Measurements from ENCODE around the gene FBXO10. TPM values are rescaled to one million over a fixed set of nuclear protein-coding genes. Genes with fewer than 3 reads are reported as not detected.

Gene FBXO10
- total and polyA plus RNA-seq, 10 of the 15 experiments (the other 5 are each of a cell fraction or from before 2014, with no cell fraction given), result 1.6 to 17.2 (median 9.6) TPM

GRCh38 chr9:37501957-37502596, 74.1 kb downstream of the FBXO10 start (continued):
- TF ChIP-seq PRDM15 (CRISPR knock-in tag; IDR thresholded peaks at IDR 0.05), result no peak
- TF ChIP-seq TCF7 (IDR thresholded peaks at IDR 0.05; ENCODE audit: borderline replicate concordance), result no peak
- no peak for TF ChIP-seq FOS (IDR thresholded peaks at IDR 0.05; ENCODE audit: borderline replicate concordance, extremely low read depth, insufficient read length)
- TF ChIP-seq IKZF1 (conservative IDR thresholded peaks at IDR 0.05), result no peak
- no peak for TF ChIP-seq YY1 (IDR thresholded peaks at IDR 0.05; ENCODE audit: low read depth, low read length)
- no peak for TF ChIP-seq NR2C2 (IDR thresholded peaks at IDR 0.05; ENCODE audit: borderline replicate concordance, control insufficient read depth, insufficient read length, low read depth)
- no peak for TF ChIP-seq GATAD2B (conservative IDR thresholded peaks at IDR 0.05; ENCODE audit: low read depth)
- TF ChIP-seq RELA (IDR thresholded peaks at IDR 0.05; ENCODE audit: borderline replicate concordance, partially characterized antibody), result no peak
- no peak for TF ChIP-seq MYB (IDR thresholded peaks at IDR 0.05; ENCODE audit: borderline replicate concordance, low read depth, low read length)
- TF ChIP-seq ZSCAN29 (IDR thresholded peaks at IDR 0.05), result no peak
- no peak for TF ChIP-seq ATF7 (IDR thresholded peaks at IDR 0.05; ENCODE audit: low read depth)
